CD4-positive, alpha-beta T cell (primary cell): ENCODE measurements around the gene RRP1. TPM values are rescaled to one million over a fixed set of nuclear protein-coding genes. Genes with fewer than 3 reads are reported as not detected.
A peak's percentile ranks its signal among the peaks of the same experiment; 100 is the strongest.

Experiments used
- ATAC-seq: fragments of 200-7000 bp; cut with Tn5 transposase; one replicate; pipeline ENCODE4 v1.10.0; 2022; ENCODE audit warnings: mild to moderate bottlenecking; ENCODE audit not compliant: poor library complexity
- CTCF ChIA-PET: fragments of 350-600 bp; sonication (Branson Sonifier 250); formaldehyde crosslinking; loops from one replicate; lab custom pipeline; 2021; ENCODE audit warnings: antibody characterized with exemption, inconsistent platforms; lab: Charles Lee
- POLR2A ChIA-PET: fragments of 350-600 bp; sonication (Branson Sonifier 250); formaldehyde crosslinking; loops from one replicate; lab custom pipeline; 2021; ENCODE audit warnings: antibody characterized with exemption, inconsistent platforms; lab: Charles Lee
- DNase-seq, 14 experiments: peaks; one replicate each; pipeline ENCODE4 v3.0.0-alpha.2; 2013 to 2020; ENCODE audit warnings: mixed read lengths in 2 of 14
- H3K27ac ChIP-seq, 2 donors: one replicate each; pipeline versions ENCODE4 v1.5.1 to v1.7.0; 2013; ENCODE audit warnings: low read length in 2 of 2, low read depth in 1 of 2, mild to moderate bottlenecking in 1 of 2
- H3K27me3 ChIP-seq, 2 experiments: 1 replicate in 1 of 2; 2 replicates in 1 of 2; pipeline versions ENCODE4 v1.6.1 to v1.7.0; 2013; ENCODE audit warnings: low read length in 2 of 2, control low read depth in 1 of 2, mild to moderate bottlenecking in 1 of 2, moderate library complexity in 1 of 2; ENCODE audit not compliant: insufficient read depth in 2 of 2, control insufficient read depth in 1 of 2
- H3K36me3 ChIP-seq: one replicate; pipeline ENCODE4 v1.6.1; 2013; ENCODE audit warnings: low read length, control low read depth; ENCODE audit not compliant: insufficient read depth
- H3K4me1 ChIP-seq: one replicate; pipeline ENCODE4 v1.6.1; 2013; ENCODE audit warnings: low read length, control low read depth; ENCODE audit not compliant: insufficient read depth
- H3K4me3 ChIP-seq: one replicate; pipeline ENCODE4 v1.5.1; 2013; ENCODE audit warnings: mild to moderate bottlenecking, low read length, moderate library complexity
- H3K9me3 ChIP-seq, 2 experiments: 1 replicate in 1 of 2; 2 replicates in 1 of 2; pipeline versions ENCODE4 v1.6.1 to v1.7.0; 2013; ENCODE audit warnings: low read length in 2 of 2, mild to moderate bottlenecking in 2 of 2, control low read depth in 1 of 2, moderate library complexity in 1 of 2; ENCODE audit not compliant: control insufficient read depth in 1 of 2, insufficient read depth in 1 of 2
- H3K27ac Mint-ChIP-seq: one replicate; pipeline ENCODE4 v1.8.0; 2020; ENCODE audit warnings: mixed read lengths
- H3K27me3 Mint-ChIP-seq: one replicate; pipeline ENCODE4 v1.8.0; 2021; ENCODE audit warnings: mixed read lengths
- H3K36me3 Mint-ChIP-seq: one replicate; pipeline ENCODE4 v1.8.0; 2021; ENCODE audit warnings: low read depth, mixed read lengths
- H3K4me1 Mint-ChIP-seq: one replicate; pipeline ENCODE4 v1.8.0; 2021; ENCODE audit warnings: low read depth, mixed read lengths
- H3K4me3 Mint-ChIP-seq: one replicate; pipeline ENCODE4 v1.8.0; 2020; ENCODE audit warnings: mild to moderate bottlenecking, mixed read lengths
- H3K9me3 Mint-ChIP-seq: one replicate; pipeline ENCODE4 v1.8.0; 2020; ENCODE audit warnings: mixed read lengths
- intact Hi-C, 2 experiments: fragments of 100-400 bp; cut with DNase I in 1 of 2; cut with micrococcal nuclease in 1 of 2; formaldehyde crosslinking; loops; one replicate each; pipeline versions ENCODE4 v1.15.1 to v1.9.0; 2023 to 2025; cut with DNase I, micrococcal nuclease
- total RNA-seq, 174 experiments: library from RNA in 2 of 174; stranded (reverse) in 2 of 174; gene quantifications; one replicate each; pipeline ENCODE4 v1.2.3 and lab custom pipeline; 2021 to 2026
- TF ChIP-seq, protein P1 (sequence below): fragments of 200-600 bp; IDR thresholded peaks from one replicate; pipeline ENCODE4 v1.8.0; 2022; ENCODE audit warnings: antibody characterized with exemption, mild to moderate bottlenecking

The RRP1 gene
- total RNA-seq, 2 experiments from 2014 or later: 27.7 to 29.0 TPM

DNA sequence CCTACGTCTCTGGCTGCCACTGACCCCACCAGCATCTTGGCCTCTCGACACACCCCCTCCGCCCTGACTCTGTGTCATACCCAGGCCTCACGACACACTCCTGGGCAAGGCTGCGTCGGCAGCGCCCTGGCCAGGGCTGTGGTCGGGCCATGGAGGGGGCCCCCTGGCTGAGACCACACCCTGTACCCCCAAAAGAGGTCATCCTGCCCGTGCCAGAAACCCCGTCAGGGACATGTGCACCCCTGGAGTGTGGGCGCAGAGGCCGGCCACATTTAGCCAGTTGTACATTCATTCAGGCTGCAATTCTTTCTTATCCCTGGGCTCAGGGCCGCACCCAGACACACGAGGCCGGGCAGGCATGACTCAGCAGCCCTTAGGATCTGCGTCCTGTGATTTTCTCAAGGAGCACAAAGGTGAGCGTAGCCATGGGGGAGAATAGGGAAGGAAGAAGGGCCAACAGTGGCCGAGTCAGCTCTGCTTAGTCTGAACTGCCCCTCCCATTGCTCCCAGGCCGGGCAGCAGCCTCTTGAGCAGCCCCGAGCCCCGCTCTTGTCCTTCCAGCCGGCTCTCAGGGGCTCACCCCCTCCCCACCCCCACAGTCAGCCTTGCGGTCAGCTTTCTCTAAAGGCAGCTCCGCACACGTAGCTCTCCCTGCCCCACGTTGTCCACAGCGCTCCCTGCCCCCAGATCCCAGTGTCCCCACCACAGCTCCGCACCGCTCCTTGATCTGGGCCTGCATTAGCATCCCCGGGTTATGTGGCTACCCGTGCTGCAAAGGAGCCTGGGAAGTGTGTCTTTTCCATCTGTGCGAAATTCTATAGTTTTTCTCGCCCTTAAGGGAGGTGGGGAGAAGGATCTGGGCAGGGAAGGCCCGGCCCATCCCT is 21.2 kb upstream of the RRP1 start:
- CTCF ChIA-PET: interaction anchor here (0.5 kb wide), 1 partner anchor 54 kb away, joined by 3 read pairs; no protein-coding TSS in a partner anchor
- no peak overlapping the region for H3K4me3 Mint-ChIP-seq

GRCh38 chr21:43768868-43769167 is 20.6 kb upstream of the RRP1 start:
- intact Hi-C loops: no loop called here
- CTCF ChIA-PET: no interaction called here
- no peak overlapping the region for H3K4me3 Mint-ChIP-seq
- Histone ChIP-seq H3K27me3 (no peaks in the 10 kb centered on the region), H3K36me3 (peaks cover 14% of the 10 kb centered on the region), H3K4me1 (peaks cover 2% of the 10 kb centered on the region), H3K4me3 (no peak overlapping the region), H3K27ac (no peak overlapping the region), H3K9me3 (no peaks in the 10 kb centered on the region)
- no peaks in the 10 kb centered on the region for H3K9me3 Mint-ChIP-seq
- H3K27me3 Mint-ChIP-seq: no peaks in the 10 kb centered on the region
- POLR2A ChIA-PET: no interaction called here
- H3K4me1 Mint-ChIP-seq: peaks cover 7% of the 10 kb centered on the region
- TF ChIP-seq, protein P1, sequence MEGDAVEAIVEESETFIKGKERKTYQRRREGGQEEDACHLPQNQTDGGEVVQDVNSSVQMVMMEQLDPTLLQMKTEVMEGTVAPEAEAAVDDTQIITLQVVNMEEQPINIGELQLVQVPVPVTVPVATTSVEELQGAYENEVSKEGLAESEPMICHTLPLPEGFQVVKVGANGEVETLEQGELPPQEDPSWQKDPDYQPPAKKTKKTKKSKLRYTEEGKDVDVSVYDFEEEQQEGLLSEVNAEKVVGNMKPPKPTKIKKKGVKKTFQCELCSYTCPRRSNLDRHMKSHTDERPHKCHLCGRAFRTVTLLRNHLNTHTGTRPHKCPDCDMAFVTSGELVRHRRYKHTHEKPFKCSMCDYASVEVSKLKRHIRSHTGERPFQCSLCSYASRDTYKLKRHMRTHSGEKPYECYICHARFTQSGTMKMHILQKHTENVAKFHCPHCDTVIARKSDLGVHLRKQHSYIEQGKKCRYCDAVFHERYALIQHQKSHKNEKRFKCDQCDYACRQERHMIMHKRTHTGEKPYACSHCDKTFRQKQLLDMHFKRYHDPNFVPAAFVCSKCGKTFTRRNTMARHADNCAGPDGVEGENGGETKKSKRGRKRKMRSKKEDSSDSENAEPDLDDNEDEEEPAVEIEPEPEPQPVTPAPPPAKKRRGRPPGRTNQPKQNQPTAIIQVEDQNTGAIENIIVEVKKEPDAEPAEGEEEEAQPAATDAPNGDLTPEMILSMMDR: no peak
- no peak for ATAC-seq
- no peak overlapping the region for H3K27ac Mint-ChIP-seq
- H3K36me3 Mint-ChIP-seq: peaks cover 18% of the 10 kb centered on the region
- DNase-seq: no peak

More for the DNA sequence above, 21.2 kb upstream of the RRP1 start:
- ATAC-seq (no peak), DNase-seq (peak in 2 of 14 experiments; percentile 28 to 51)
- no peaks in the 10 kb centered on the region for H3K4me1 ChIP-seq
- Mint-ChIP-seq H3K9me3 (no peaks in the 10 kb centered on the region), H3K4me1 (peaks cover 2% of the 10 kb centered on the region), H3K36me3 (peaks cover 13% of the 10 kb centered on the region), H3K27ac (no peak overlapping the region), H3K27me3 (no peaks in the 10 kb centered on the region)
- no peak overlapping the region for H3K4me3 ChIP-seq
- H3K36me3 ChIP-seq: peaks cover 8% of the 10 kb centered on the region
- H3K9me3 ChIP-seq: no peaks in the 10 kb centered on the region
- intact Hi-C loops: no loop called here
- H3K27me3 ChIP-seq: no peaks in the 10 kb centered on the region
- TF ChIP-seq, protein P1: no peak
- POLR2A ChIA-PET: no interaction called here
- H3K27ac ChIP-seq: no peak overlapping the region

DNA sequence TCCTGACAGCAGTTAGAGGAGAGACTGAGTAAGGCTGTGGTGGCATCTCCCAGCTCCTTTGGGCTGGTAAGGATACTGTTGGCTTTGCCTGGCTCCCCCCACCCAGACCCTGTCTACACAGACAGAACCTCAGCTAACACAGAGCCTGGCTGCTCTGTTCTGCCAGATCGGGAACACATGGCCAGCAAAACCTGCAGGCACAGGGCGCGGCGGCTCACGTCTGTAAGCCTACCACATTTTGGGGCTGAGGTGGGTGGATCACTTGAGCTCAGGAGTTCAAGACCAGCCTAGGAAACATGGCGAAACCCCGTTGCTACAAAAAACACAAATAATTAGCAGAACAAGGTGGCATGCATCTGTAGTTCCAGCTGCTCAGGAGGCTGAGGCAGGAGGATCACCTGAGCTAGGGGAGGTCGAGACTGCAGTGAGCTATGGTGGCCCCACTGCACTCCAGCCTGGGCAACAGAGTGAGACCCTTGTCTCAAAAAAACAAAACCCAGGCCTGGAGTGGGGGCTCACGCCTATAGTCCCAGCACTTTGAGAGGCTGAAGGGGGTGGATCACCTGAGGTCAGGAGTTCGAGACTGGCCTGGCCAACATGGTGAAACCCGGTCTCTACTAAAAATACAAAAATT is 19.9 kb upstream of the RRP1 start:
- Mint-ChIP-seq H3K27ac (no peak overlapping the region), H3K9me3 (no peaks in the 10 kb centered on the region), H3K27me3 (no peaks in the 10 kb centered on the region), H3K36me3 (peaks cover 23% of the 10 kb centered on the region), H3K4me3 (no peak overlapping the region), H3K4me1 (peaks cover 13% of the 10 kb centered on the region)
- CTCF ChIA-PET: no interaction called here
- intact Hi-C loops: no loop called here
- ATAC-seq (no peak), DNase-seq (no peak)
- TF ChIP-seq, protein P1: no peak
- Histone ChIP-seq H3K9me3 (no peaks in the 10 kb centered on the region), H3K36me3 (peaks cover 21% of the 10 kb centered on the region), H3K27me3 (no peaks in the 10 kb centered on the region), H3K27ac (no peak overlapping the region), H3K4me3 (no peak overlapping the region), H3K4me1 (peaks cover 9% of the 10 kb centered on the region)
- POLR2A ChIA-PET: no interaction called here
